Lower leg skin (tissue), 4 donors: ENCODE measurements around the gene TANGO6. TPM values are rescaled to one million over a fixed set of nuclear protein-coding genes. Genes with fewer than 3 reads are reported as not detected.
"Not testable (repeated sequence)": the region's sequence is repeated elsewhere in the genome, so short reads cannot be mapped to it uniquely, and the experiment has no call there.

Experiments
- DNase-seq, 2 donors: peaks; one replicate each; pipeline ENCODE4 v3.0.0-alpha.2; 2019; ENCODE audit warnings: low spot score in 2 of 2
- H3K4me3 ChIP-seq: fragments of 200-600 bp; sonication (generic); 2 replicates; pipeline ENCODE4 v1.5.1; 2017; ENCODE audit warnings: mild to moderate bottlenecking, low read depth; ENCODE audit not compliant: poor library complexity, severe bottlenecking
- POLR2A ChIP-seq, 2 donors: fragments of 450-650 bp; IDR thresholded peaks; one replicate each; pipeline ENCODE4 v1.6.1; 2016 to 2017; ENCODE audit warnings: antibody characterized with exemption in 2 of 2, mild to moderate bottlenecking in 1 of 2, moderate library complexity in 1 of 2
- WGBS, 2 donors: methylation state at CpG; one replicate each; pipeline ENCODE4 v1.1.5; 2018; 5-methylcytosine and 5-hydroxymethylcytosine counted together
- intact Hi-C: fragments of 100-400 bp; cut with DNase I; formaldehyde crosslinking; loops from one replicate; pipeline ENCODE4 v1.15.0; 2023; ENCODE audit warnings: low total_unique reads
- total RNA-seq, 4 donors: library from RNA; depleted of rRNA; stranded (reverse); fragments of >200 nt; gene quantifications; one replicate each; pipeline ENCODE4 v1.1.0, GENCODE V29; 2016
- TF ChIP-seq, protein P1 (sequence below), 3 donors: fragments of 450-650 bp; IDR thresholded peaks; one replicate each; pipeline ENCODE4 v1.5.1; 2016; ENCODE audit warnings: antibody characterized with exemption in 3 of 3, mild to moderate bottlenecking in 3 of 3, moderate library complexity in 2 of 3

Gene TANGO6
- total RNA-seq, 4 donors from 2014 or later, result 7.9 to 17.0 (median 8.6) TPM

- DNase-seq, result peak in 1 of 2 donors; percentile 67
- no peak overlapping the region for H3K4me3 ChIP-seq
- intact Hi-C loops, result no loop called here
- 43 to 47% methylated on average over 11 of the region's 11 CpGs for WGBS, 2 donors
- TF ChIP-seq, protein P1, sequence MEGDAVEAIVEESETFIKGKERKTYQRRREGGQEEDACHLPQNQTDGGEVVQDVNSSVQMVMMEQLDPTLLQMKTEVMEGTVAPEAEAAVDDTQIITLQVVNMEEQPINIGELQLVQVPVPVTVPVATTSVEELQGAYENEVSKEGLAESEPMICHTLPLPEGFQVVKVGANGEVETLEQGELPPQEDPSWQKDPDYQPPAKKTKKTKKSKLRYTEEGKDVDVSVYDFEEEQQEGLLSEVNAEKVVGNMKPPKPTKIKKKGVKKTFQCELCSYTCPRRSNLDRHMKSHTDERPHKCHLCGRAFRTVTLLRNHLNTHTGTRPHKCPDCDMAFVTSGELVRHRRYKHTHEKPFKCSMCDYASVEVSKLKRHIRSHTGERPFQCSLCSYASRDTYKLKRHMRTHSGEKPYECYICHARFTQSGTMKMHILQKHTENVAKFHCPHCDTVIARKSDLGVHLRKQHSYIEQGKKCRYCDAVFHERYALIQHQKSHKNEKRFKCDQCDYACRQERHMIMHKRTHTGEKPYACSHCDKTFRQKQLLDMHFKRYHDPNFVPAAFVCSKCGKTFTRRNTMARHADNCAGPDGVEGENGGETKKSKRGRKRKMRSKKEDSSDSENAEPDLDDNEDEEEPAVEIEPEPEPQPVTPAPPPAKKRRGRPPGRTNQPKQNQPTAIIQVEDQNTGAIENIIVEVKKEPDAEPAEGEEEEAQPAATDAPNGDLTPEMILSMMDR (IDR thresholded peaks at IDR 0.05), result no peak
- no peak for TF ChIP-seq POLR2A (IDR thresholded peaks at IDR 0.05)
These were observed 214.4 kb downstream of the TANGO6 start for GRCh38 chr16:69057400-69058378.

DNA sequence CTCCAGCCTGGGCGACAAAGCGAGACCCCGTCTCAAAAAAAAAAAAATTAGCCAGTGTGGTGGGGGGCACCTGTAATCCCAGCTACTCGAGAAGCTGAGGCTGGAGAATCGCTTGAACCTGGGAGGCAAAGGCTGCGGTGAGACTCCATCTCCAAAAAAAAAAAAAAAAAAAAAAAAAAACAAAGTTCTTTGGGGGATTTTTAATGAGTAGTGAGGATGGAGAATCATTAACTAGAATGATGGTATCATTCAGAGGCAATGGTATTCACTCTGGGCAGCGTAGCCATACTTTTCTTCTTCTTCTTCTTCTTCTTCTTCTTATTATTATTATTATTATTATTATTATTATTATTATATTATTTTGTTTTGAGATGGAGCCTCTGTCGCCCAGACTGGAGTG, 220.2 kb downstream of the TANGO6 start:
- intact Hi-C loops, H3K4me3 ChIP-seq, DNase-seq: not testable (repeated sequence)
- 95 to 98% methylated on average over 8 of the region's 8 CpGs for WGBS, 2 donors

GRCh38 chr16:69064124-69064763, 220.9 kb downstream of the TANGO6 start:
- TF ChIP-seq POLR2A (IDR thresholded peaks at IDR 0.05), result no peak
- TF ChIP-seq, protein P1 (IDR thresholded peaks at IDR 0.05), result no peak
- 90 to 98% methylated on average over 2 of the region's 2 CpGs for WGBS, 2 donors
- H3K4me3 ChIP-seq, result no peak overlapping the region
- intact Hi-C loops, result no loop called here
- no peak for DNase-seq

GRCh38 chr16:69064764-69065313, 221.5 kb downstream of the TANGO6 start:
- H3K4me3 ChIP-seq, result no peak overlapping the region
- 67 to 73% methylated on average over 6 of the region's 6 CpGs for WGBS, 2 donors
- DNase-seq, result no peak
- intact Hi-C loops, result no loop called here
- no peak for TF ChIP-seq POLR2A (IDR thresholded peaks at IDR 0.05)
- TF ChIP-seq, protein P1 (IDR thresholded peaks at IDR 0.05), result no peak

DNA sequence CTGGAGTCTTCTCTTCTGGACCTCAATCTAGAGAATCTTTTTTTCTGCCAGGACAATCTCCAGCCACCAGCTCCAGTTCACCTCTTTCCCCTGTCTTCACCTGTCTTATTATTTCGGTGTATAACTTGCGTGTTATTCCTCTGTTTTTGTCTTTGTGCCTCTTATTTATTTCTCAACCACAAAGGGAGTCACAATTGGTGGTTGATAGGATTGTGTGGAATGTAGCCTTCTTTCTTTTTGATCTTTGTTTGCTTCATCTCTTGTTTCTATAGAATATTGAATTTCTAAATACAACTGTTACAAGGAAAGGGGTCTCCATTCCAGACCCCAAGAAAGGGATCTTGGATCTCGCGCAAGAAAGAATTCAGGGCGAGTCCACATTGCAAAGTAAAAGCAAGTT, 226.2 kb downstream of the TANGO6 start:
- intact Hi-C loops, result no loop called here
- no peak for DNase-seq
- 95 to 97% methylated on average over 5 of the region's 5 CpGs for WGBS, 2 donors
- no peak overlapping the region for H3K4me3 ChIP-seq
- TF ChIP-seq, protein P1 (IDR thresholded peaks at IDR 0.05), result no peak
- TF ChIP-seq POLR2A (IDR thresholded peaks at IDR 0.05), result no peak

GRCh38 chr16:69071036-69071435, 227.7 kb downstream of the TANGO6 start:
- TF ChIP-seq POLR2A (IDR thresholded peaks at IDR 0.05), result no peak
- TF ChIP-seq, protein P1 (IDR thresholded peaks at IDR 0.05), result no peak

More at GRCh38 chr16:69071036-69071435, 227.7 kb downstream of the TANGO6 start:
- intact Hi-C loops, result no loop called here
- DNase-seq, result no peak
- 58 to 64% methylated on average over 3 of the region's 3 CpGs for WGBS, 2 donors
- no peak overlapping the region for H3K4me3 ChIP-seq
